Stimulated activated CD4-positive, alpha-beta T cell treated with anti-CD3 and anti-CD28 coated beads, TNF-alpha, amount 100 ng/mL, for 4 hours (primary cell): ENCODE results near the gene RABL2A.
"Not testable (repeated sequence)": the region's sequence is repeated elsewhere in the genome, so short reads cannot be mapped to it uniquely, and the experiment has no call there.

ENCODE experiments used
- DNase-seq, 3 experiments: peaks; one replicate each; pipeline ENCODE4 v3.0.0-alpha.2; 2020; ENCODE audit warnings: low read depth in 3 of 3

RABL2A gene

GRCh38 chr2:113609822-113610221 lies 17.2 kb upstream of the RABL2A start:
- DNase-seq, result not testable (repeated sequence)

- not testable (repeated sequence) for DNase-seq
Observed at GRCh38 chr2:113621002-113621401, 6.1 kb upstream of the RABL2A start.

GRCh38 chr2:113625906-113626305 lies 1.2 kb upstream of the RABL2A start:
- not testable (repeated sequence) for DNase-seq

- not testable (repeated sequence) for DNase-seq
Observed at GRCh38 chr2:113632849-113633345, 5.8 kb downstream of the RABL2A start.

- not testable (repeated sequence) for DNase-seq
Observed at GRCh38 chr2:113635358-113635757, 8.3 kb downstream of the RABL2A start.

GRCh38 chr2:113636226-113636625 lies 9.2 kb downstream of the RABL2A start:
- DNase-seq, result not testable (repeated sequence)

DNA sequence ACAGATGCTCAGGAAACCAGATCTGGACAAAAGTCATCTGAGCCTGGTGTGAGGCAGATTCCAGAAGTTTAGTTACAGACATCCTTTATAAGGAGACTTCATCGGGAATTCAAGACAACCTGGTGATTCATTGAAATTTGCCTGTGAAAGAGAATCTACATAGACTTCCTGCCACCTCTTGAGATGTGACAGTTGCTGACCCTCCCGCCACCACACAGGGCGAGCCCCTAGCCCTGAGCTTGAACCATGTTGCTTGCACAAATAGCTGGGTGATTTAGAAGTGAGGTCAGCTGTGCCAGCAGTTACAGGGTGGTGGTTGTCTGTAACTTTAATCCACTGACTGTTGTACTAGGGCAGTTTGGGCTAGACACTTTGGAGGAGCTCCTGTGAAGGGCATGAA lies 11.0 kb downstream of the RABL2A start:
- DNase-seq, result not testable (repeated sequence)

- not testable (repeated sequence) for DNase-seq
Observed at GRCh38 chr2:113646217-113646616, 19.2 kb downstream of the RABL2A start.

- not testable (repeated sequence) for DNase-seq
Observed at GRCh38 chr2:113650834-113651815, 24.1 kb downstream of the RABL2A start.

DNA sequence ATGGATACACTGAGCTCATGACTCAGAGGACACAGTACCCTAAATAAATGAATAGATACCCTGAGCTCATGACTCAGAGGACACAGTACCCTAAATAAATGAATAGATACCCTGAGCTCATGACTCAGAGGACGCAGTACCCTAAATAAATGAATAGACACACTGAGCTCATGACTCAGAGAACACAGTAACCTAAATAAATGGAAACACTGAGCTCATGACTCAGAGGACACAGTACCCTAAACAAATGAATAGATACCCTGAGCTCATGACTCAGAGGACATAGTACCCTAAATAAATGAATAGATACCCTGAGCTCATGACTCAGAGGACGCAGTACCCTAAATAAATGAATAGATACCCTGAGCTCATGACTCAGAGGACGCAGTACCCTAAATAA lies 25.5 kb downstream of the RABL2A start:
- DNase-seq, result not testable (repeated sequence)

DNA sequence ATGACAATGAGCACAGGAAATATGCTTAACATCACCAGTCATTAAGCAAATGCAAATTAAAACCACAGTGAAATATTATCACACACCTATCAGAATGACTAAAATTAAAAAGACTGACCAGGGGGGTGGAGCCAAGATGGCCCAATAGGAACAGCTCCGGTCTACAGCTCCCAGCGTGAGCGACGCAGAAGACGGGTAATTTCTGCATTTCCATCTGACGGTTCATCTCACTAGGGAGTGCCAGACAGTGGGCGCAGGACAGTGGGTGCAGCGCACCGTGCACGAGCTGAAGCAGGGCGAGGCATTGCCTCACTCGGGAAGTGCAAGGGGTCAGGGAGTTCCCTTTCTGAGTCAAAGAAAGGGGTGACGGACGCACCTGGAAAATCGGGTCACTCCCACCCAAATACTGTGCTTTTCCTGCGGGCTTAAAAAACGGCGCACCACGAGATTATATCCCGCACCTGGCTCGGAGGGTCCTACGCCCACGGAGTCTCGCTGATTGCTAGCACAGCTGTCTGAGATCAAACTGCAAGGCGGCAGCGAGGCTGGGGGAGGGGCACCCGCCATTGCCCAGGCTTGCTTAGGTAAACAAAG lies 29.1 kb downstream of the RABL2A start:
- not testable (repeated sequence) for DNase-seq

DNA sequence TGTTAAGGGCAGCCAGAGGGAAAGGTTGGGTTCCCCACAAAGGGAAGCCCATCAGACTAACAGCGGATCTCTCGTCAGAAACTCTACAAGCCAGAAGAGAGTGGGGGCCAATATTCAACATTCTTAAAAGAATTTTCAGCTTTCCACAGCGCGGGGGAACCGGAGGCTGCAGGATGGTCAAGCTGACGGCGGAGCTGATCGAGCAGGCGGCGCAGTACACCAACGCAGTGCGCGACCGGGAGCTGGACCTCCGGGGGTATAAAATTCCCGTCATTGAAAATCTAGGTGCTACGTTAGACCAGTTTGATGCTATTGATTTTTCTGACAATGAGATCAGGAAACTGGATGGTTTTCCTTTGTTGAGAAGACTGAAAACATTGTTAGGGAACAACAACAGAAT lies 30.7 kb downstream of the RABL2A start:
- not testable (repeated sequence) for DNase-seq

GRCh38 chr2:113663285-113664060 lies 36.4 kb downstream of the RABL2A start:
- not testable (repeated sequence) for DNase-seq

DNA sequence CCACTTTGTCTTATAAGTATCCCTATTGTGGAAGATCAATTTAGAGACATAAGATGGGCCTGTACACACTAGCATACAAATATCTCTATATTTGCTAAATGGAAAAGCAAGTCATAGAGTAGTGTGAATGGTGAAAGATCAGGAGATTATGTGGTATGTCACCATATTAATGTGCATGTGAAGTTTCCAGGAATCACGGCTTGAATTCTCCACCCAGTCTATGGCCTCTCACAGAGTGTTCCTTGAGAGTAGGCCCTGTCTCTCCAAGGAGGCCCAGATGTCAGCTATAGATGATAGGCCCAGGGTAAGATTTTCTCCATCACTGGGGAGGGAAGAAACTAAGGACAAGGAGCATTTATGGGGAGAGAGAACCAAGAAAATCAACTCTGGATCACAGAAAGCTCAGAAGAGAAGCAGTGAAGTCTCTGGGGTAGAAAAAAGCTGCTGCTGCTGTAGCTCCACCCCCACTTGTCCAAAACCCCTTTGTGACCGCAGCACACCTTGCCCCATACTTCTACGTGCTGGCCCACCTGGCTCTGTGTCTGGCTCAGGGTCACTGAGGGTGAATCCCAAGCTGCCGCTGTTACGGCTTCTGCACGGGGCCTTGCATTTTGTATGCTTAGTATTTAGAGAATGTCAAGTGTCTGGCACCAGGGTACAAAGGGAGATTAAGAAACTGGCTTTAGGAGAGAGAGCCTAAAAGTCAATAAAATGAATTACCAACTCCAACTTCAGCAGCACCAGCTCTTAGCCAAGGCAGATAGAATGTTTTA lies 37.9 kb downstream of the RABL2A start:
- DNase-seq, result not testable (repeated sequence)

GRCh38 chr2:113669013-113669412 lies 41.9 kb downstream of the RABL2A start:
- not testable (repeated sequence) for DNase-seq

DNA sequence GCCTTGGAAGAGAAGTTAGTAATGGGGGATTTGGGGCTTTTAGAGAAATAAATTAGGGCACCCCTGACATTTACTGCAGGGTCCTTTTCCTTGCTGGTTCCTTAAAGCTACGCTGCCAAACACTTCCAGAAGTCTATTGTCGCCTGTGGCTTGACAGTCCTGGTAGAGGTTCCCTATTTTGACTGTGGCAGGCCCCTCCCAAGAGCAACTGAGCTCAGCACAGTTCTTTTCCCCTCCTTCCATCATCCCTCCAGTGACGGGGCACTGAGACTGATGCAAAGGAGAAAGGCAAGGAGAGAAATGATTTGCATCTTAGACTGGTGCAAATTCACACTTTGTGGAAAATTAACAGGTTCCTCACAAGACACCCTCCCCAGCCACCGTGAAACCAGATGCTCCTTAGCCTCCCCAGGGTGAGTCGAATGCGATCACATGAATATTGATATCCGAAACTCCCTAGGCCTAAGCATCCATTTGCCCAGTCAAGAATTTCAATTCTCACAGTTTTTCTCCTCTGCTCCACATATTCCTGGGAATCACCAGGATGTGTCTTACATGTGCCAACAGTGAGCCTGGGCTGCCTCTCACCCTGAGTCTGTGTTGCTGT lies 45.4 kb downstream of the RABL2A start:
- DNase-seq, result no peak

- no peak for DNase-seq
Observed at GRCh38 chr2:113675875-113676274, 48.8 kb downstream of the RABL2A start.

GRCh38 chr2:113676623-113677266 lies 49.7 kb downstream of the RABL2A start:
- no peak for DNase-seq

GRCh38 chr2:113677330-113677729 lies 50.3 kb downstream of the RABL2A start:
- no peak for DNase-seq

- DNase-seq, result no peak
Observed at GRCh38 chr2:113679457-113679856, 52.4 kb downstream of the RABL2A start.
